NOMO-1 (cell line): ENCODE results near the gene MT1E.
"Not testable (repeated sequence)": the region's sequence is repeated elsewhere in the genome, so short reads cannot be mapped to it uniquely, and the experiment has no call there.

Source experiments
- DNase-seq, 2 experiments: peaks; one replicate each; lab custom pipeline; 2025; ENCODE audit not compliant: unreplicated experiment in 2 of 2; lab: John Stamatoyannopoulos, UW

The MT1E gene

GRCh38 chr16:56669005-56669839, 43.6 kb downstream of the MT1E start, which contains the start of gene MT1H:
TSS of gene MT1H (plus strand) at chr16:56669814. CDS start at chr16:56669885, 71 bp downstream.
- peak; percentile 55 to 77 for DNase-seq

GRCh38 chr16:56669840-56670619, 44.4 kb downstream of the MT1E start:
- peak in 1 of 2 experiments; percentile 35 for DNase-seq

GRCh38 chr16:56670620-56670934, 45.0 kb downstream of the MT1E start:
- DNase-seq: no peak

GRCh38 chr16:56671691-56672090, 46.1 kb downstream of the MT1E start:
- DNase-seq: not testable (repeated sequence)

GRCh38 chr16:56672171-56672570, 46.6 kb downstream of the MT1E start:
- DNase-seq: not testable (repeated sequence)

- DNase-seq: peak in 1 of 2 experiments; percentile 8
Measured at GRCh38 chr16:56672761-56673536, 47.4 kb downstream of the MT1E start.

GRCh38 chr16:56673921-56674320, 48.3 kb downstream of the MT1E start:
- DNase-seq: peak; percentile 51 to 67

- DNase-seq: not testable (repeated sequence)
Measured at GRCh38 chr16:56674570-56674969, 49.0 kb downstream of the MT1E start.

GRCh38 chr16:56675685-56676210, 50.2 kb downstream of the MT1E start:
- DNase-seq: peak in 1 of 2 experiments; percentile 24
